Esophagus mucosa (tissue), 1 donor: Measurements from ENCODE around the gene ATG14. TPM values are rescaled to one million over a fixed set of nuclear protein-coding genes. Genes with fewer than 3 reads are reported as not detected.

Experiments used
- total RNA-seq: library from RNA; stranded (reverse); gene quantifications from one replicate; pipeline ENCODE4 v1.2.4, GENCODE V29; 2023
- donor health status: DM: yes; HTN: yes; CAD: no.

Gene ATG14
- total RNA-seq, 1 donor from 2014 or later = 5.3 TPM

Other genes starting within 250 kb of the ATG14 start
- 17.9 TPM for gene DLGAP5, start 220.2 kb downstream of the ATG14 start, total RNA-seq
- gene FBXO34, start 140.4 kb downstream of the ATG14 start, total RNA-seq = 36.0 TPM
- gene TBPL2, start 28.8 kb upstream of the ATG14 start, total RNA-seq = not detected
- gene KTN1, start 168.4 kb upstream of the ATG14 start, total RNA-seq = 80.7 TPM